Cerebellar cortex (tissue), 1 donor: Measurements from ENCODE around the gene MTREX.

Experiments used
- DNase-seq: peaks from one replicate; pipeline ENCODE4 v3.0.0-alpha.2; 2015; ENCODE audit warnings: low spot score

The MTREX gene

DNA sequence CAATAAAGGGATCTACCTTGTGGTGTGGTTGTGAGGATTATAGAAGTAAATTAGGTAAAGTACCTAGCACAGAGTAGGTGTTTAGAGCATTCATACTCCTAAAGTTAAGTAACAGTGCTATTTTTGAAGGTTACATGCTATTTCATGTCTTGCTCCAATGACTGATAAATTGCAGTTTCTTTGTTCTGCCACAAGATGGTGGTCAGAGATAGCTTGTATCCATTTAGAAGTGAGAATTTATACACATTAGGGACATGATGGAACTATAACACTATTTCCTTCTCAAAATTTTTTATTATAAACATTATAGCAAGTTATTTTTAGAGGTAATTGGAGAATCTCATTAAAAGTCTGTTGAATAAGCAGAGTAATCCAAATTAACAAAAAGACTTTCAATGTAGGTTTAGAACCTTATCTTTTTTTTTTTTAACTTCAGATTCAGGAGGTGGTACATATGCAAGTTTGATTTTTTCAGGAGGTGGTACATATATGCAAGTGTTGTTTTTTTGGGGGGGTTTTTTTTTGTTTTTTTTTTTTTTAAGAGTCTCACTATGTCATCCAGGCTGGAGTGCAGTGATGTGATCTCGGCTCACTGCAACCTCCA lies 17.1 kb downstream of the MTREX start:
- DNase-seq = peak; percentile 64

DNA sequence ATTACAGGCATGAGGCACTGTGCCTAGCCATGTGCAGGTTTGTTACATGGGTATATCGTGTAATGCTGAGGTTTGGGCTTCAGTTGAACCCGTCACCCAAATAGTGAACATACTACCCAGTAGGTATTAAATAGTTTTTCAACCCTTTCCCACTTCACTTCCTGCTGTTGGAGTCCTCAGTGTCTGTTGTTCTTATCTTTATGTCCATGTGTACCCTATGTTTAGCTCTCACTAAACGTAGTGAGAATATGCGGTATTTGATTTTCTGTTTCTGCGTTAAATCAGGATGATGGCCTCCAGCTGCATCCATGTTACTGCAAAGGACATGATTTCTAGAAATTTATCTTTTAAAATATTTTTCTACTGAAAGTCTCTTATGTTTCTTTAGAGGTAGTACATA lies 17.8 kb downstream of the MTREX start:
- DNase-seq = no peak

DNA sequence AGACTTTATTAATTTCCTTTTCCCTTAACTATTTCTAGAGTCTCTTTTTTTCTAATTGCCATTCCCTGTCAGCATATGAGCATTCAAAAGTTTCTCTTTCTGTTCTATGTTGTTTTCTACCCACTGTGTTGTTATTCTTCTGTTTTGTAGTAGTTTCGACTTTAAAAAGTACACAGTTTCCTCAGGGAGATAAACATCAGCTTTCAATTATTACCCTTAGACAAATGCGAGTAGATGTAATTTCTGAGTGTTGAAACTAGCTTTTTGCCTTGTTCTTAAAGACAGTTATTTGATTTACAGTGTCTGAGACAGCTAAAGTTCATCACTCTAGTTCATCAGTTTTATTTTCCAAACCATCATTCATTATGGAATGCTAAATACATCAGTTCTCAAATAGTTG lies 19.5 kb downstream of the MTREX start:
- DNase-seq = no peak

DNA sequence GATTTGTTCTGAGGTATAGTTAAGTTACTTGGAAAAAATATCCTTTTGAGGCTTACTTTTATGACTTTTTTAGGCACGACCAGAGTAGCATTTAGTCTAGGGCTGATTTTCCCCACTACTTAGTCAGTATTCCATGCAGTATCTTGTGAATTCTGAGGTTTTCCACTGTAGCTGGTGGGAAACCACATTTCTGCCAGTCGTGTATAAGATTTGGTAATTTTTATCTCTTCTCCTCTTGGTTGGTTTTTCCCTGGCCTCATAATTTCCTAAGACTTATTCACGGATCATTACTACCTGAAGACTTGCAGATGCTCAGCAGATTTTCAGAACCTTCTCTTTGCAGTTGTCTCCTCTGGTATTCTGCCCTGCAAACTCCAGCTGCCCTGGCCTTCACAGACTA lies 23.5 kb downstream of the MTREX start:
- no peak for DNase-seq

DNA sequence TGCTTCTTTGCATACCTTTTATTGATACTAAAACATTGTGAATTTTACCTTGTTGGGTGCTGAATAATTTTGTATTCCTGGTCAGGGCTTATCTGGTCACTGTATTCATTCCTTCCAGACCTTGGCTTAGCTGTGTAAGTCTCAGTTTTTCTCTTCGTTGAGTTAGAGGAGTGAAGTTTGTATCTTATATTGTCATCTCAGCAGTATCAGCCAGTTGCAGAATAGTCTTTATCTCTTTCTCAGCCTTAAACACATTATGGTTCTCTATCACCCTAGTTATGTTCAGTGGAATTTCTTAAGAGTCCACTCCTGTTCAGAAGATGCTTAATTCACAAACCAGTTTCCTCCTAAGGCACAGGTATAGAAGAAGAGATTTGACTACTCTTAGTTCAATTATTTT lies 25.2 kb downstream of the MTREX start:
- no peak for DNase-seq

DNA sequence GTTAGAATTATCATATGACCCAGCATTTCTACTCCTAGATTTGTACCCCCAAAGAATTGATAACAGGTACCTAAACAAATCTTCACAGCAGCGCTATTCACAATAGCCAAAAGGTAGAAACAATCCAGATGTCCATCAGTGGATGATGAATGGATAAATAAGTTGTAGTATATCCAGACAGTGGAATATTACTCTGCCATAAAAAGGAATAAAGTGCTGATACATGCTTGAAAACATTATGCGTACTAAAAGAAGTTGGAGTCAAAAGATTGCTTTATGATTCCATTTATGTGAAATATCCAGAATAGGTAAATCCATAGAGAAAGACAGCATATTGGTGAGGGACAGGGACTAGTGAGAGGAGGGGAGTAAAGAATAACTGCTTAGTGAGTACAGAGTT lies 26.0 kb downstream of the MTREX start:
- no peak for DNase-seq

DNA sequence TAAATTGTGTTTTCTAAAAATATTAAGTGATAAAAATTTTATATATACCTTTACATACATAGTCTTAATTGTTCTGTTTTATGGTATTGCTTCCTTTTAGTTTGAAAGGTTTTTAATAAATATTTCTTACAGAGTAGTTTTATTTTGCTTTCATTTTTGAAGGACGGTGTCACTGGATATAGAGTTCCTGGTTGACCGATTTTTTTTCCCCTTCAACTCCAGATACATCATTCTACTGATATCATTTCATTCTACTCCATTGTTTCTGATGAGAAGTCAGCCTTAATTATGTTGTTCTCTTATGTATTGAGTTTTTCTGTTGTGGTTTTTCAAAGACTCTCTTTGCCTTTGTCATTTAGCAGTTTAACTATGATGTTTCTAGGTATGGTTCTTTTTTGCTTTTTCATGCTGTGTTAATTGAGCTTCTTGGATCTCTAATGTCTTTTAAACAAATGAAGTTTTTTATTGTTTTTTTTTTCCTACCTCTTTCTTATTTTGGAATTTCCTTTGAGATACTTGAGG lies 30.4 kb downstream of the MTREX start:
- DNase-seq = no peak

DNA sequence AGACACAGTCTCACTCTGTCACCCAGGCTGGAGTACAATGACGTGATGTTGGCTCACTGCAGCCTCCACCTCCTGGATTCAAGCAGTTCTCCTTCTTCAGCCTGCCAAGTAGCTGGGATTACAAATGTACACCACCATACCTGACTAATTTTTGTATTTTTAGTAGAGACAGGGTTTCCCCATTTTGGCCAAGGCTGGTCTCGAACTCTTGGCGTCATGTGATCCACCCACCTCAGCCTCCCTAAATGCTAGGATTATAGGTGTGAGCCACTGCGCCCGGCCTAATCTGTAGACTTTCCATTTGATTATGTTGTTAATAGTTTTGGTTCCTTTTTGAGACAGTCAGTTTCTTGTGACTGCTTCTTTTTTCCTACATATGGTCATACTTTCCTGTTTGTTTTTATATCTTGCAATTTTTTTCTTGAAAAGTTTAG lies 31.0 kb downstream of the MTREX start:
- DNase-seq = no peak

DNA sequence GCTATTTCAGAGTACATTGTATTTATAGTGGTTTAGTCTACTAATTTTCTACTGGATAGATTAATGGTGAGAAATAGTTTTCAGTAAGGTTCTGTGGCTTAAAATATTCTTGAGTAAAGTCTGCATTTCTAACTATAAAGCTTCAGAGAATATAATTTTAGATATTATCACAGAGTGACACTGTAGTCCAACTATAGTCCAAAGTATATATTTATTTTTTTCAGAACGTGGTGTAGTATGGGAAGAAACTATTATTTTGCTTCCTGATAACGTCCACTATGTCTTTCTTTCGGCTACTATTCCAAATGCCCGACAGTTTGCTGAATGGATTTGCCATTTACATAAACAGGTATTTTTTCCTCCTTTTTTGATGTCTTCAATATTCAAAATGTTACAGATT lies 35.3 kb downstream of the MTREX start:
- DNase-seq = no peak

DNA sequence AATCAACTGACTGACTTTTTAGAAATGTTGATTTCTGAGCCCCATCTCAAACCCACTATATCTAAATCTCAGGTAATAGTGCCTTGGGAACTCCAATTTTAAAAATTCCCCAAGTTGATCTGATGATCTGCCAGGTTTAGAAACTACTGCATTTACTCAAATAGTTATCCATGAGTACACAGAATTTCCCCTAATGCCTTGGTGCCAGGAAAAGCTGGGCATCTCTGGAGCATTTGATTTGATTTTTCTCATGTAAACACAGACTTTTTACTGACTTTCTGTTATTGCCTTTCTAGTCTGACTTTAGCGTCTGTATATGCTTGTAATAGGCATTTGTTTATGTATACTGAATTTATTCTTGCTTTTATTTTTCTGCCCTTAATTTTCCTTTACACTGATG lies 35.8 kb downstream of the MTREX start:
- no peak for DNase-seq

DNA sequence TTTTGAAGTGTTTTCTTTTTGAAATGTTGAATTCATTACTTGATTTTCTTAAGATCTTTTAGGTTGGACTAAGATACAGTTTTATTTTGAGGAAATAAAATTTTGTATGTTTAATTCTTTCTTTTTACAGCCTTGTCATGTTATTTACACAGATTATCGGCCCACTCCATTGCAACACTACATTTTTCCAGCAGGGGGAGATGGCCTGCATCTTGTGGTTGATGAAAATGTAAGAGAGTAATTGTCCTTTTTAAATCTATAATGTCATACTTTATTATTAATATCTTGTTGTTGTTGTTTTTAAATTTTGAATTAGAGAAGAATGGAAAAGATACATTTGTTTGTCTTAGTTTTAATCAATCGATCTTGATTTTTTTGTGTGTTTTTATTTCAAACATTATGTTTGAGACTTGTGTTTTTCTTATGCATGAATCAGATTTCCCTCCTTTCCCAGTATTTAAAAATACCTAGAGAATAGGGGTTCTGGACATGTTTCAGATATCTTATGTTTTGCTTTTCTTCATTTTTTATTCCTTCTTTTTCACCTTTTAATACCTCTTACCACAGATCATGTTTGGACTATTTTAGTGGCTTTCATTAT lies 36.7 kb downstream of the MTREX start:
- peak; percentile 71 for DNase-seq

DNA sequence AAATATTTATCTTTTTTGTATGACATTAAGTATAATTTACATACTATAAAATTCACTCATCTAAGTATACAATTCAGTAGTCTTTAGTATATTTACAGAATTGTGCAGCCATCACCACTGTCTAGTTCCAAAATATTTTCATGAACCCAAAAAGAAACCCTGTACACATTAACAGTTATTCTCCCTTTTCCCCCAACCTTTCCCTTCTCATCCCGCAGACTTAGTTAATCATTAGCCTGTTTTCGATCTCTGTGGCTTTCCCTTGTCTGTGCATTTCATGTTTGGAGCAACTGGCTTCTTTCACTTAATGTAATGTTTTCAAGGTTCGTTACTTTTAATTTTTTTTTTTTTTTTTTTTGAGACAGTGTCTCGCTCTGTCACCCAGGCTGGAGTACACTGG lies 37.5 kb downstream of the MTREX start:
- DNase-seq = no peak

DNA sequence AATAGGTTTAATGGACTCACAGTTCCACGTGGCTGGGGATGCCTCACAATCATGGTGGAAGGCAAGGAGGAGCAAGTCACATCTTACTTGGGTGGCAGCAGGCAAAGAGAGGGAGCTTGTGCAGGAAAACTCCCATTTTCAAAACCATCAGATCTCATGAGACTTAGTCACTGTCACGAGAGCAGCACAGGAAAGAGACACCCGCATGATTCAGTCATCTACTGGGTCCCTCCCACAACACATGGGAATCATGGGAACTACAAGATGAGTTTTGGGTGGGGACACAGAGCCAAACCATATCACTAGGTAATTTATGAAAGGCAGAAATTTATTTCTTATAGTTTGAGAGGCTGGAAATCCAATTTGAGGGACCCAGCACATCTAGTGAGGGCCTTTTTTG lies 40.0 kb downstream of the MTREX start:
- no peak for DNase-seq

DNA sequence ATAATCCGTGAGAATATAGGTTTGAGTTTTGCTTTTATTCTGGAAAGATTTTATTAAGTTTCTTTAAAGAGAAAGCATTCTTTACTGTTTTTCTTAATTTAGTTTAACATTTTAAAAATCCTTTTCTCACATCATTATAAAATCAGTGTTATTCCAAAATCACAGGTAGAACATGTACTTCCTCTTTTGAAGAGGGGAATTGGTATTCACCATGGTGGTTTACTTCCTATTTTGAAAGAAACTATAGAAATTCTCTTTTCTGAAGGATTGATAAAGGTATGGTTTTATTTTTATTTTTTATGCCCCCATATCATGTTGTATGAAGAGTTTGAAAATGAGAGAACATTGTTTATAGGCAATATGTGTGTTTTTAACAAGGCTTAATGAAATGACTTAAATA lies 43.0 kb downstream of the MTREX start:
- no peak for DNase-seq

DNA sequence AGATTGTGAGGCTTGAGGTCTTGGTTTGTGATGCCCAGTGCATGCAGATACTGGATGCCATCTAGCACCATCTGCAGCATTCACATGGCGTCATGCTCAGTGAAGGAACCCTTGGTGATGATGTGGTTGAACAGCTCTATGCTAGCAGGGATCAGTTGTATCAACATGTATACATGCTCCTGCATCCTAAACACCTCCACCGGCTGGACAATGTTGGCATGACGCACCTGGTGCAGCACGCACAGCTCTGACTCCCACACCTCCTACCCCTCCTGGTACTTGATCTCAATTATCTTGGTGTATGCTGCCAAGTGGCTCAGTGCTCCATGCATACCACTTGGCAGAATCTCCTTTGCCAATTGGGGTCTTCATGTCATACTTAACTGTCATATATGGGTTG lies 49.1 kb downstream of the MTREX start:
- DNase-seq = no peak

DNA sequence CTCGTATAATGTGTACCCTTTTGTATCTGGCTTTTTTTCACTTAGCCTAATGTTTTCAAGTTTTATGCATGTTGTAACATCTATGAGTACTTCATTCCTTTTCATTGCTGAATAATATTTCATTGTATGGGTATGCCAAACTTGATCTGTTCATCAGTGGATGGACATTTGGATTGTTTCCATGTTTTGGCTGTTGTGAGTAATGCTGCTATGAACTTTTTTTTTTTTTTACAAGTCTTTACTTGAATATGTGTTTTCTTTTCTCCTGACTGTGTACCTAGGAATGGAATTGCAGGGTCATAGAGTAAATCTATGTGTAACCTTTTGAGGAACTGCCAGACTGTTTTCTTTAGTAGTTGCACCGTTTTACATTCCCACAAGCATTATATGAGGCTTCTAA lies 52.4 kb downstream of the MTREX start:
- DNase-seq = no peak

DNA sequence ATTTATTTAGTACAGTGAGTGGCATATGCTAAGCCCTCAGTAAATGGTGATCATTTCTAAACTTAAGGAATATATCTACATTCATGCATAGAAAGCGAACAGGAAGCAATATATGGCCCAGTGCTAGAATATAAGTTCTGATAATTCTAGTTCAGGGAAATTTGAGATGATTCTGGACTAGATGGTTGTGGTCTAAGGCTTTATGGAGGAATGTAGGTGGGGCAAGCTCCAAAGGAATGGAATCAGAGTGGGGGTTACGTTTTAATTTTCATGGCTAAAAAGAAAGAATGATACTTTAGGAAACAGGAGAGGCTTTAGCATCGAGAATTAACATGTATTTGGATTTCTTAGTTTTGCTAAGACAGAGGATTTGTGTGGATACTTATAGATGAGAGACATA lies 56.1 kb downstream of the MTREX start:
- no peak for DNase-seq

DNA sequence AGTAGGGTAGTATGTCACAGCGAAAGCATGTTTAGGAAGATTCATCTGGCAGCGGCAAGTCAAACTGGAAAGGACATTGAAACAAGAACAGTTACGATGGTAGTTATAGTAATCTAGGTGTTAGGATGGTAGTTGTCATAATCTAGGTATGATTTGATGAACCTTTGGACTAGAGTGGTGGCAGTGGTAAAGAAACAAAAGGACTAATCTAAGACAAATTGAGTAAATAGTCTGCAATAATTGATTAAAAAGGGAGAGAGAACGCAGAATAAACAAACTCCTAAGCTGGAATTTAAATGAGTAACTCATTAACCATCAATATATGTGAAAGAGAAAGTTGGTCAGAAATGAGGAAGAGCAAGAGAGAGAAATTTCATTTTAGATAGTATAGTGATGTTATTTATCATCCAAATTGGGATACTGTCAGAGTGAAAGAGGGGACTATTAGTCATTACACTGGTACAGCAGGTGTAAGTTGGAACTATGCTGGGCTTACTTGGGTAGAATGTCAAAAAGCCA lies 56.8 kb downstream of the MTREX start:
- no peak for DNase-seq

DNA sequence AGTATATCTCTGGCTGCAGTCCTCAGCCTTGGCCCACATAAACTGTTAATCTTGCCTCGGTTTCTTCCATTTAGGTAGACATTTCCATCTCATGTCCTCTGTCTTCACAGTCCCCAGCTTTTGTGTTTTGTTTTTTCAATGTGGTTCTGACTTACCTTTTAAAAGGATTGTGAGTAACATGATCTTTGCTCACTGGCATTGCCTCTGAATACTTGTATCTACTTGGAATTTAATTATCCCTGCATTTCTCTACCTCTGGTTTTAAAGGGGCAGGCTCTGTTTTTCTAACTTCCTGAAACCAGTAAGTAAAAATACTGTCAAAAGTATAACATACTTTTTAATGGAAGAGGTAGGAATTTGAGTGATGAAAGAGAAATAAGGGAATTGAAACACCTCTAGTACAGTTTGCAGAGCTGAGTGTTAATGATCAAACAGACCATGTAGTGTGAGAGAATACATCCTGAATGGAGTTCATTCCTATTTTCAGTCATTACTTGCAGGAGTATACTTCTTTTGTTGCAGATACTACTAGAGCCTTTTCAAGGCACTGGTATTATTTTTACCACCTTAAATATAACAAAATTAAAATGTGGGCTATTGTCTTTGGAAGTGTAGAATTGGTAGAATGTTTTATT lies 62.6 kb downstream of the MTREX start:
- DNase-seq = no peak

DNA sequence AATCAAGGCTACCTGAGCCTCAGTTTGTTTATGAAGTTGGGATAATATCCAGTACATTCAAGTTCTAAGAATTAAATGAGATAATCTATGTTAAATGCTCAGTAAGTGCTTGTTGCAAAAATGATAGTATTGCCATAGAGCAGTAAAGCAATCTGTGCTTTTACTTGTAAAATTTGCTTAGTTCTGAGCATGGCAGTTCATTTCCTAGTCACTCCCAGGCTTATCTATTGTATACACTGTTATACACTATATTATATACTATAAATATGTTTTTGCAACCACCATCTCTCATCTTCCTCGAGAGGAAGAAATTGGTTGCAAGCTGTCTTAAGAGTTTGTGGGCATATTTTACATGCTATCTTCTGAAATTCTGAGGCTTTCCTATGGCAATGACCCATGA lies 63.4 kb downstream of the MTREX start:
- DNase-seq = no peak

DNA sequence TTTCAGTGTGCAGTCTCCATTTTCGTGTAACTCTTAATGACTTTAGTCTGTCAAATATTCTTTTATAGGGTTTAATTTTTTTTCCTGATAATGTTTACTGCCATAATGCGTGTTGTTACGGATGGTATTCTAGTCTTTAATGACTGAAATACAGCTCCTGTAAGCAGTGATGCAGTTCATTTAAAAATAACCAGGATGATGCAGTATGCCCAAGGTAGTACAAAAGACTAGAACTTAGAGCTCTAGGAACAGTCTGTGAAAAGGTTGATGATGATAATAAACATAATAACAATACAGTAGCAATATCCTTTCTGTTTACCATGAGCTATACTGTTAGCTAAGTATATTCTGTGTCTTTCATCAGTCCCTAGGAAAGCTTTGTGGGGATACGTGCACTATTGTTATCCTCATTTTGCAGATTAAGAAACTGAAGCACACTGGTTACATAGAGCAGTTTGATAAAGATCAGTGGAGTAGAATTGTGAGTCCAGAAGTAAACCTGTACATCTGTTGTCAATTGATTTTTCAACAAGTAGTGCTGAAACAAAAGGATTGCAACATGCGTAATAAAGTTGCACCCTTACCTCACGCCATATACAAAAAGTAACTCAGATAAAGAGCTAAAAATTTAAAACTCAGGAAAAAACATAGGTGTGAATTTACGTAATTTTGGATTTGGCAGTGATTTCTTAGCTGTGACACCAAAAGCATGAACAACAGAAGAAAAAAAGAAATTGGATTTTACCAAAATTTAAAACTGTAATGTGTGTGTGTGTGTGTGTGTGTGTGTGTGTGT lies 64.5 kb downstream of the MTREX start:
- no peak for DNase-seq

DNA sequence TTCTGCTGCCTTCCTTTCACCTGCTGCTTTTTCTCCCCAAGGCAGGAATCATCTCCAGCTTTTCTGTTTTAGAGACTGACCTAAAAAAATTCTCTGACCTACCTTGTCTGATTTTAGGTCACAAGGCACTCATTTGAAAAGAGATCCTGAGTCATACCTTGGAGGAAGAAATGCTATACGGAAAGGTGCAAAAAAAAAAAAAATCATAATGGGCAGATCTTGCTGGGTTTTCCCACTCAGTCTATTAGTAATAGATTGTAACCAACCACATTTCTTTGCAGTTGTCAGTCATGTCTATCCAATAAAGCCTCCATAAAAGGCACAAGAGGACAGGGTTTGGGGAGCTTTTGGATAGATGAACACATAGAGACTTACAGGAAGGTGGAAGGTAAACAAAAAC lies 70.0 kb downstream of the MTREX start:
- DNase-seq = peak; percentile 36

DNA sequence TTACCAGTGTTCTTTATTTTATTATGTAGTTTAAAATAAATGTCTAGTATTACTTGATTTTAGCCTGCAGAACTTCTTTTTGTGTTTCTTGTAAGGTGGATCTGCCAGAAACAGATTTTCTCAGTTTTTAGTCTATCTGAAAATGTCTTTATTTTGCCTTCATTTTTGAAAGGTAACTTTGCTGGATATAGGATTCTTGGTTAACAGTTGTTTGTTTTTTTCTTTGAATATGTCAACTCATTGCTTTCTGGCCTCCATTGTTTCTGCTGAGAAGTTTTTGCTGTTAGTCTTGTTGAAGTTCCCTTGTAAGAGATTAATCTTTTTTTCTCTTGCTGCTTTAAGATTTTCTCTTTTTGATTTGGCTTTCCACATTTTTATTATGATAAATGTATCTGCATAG lies 75.5 kb downstream of the MTREX start:
- no peak for DNase-seq
